IgD-negative memory B cell (primary cell): ENCODE data around the gene MCCC1. TPM values are rescaled to one million over a fixed set of nuclear protein-coding genes. Genes with fewer than 3 reads are reported as not detected.

Experiments
- H3K27ac Mint-ChIP-seq, 3 donors: one replicate each; pipeline ENCODE4 v1.8.0; 2020 to 2022; ENCODE audit warnings: mild to moderate bottlenecking in 3 of 3, mixed read lengths in 3 of 3, moderate library complexity in 1 of 3
- H3K27me3 Mint-ChIP-seq: one replicate; pipeline ENCODE4 v1.8.0; 2021; ENCODE audit warnings: mixed read lengths
- H3K36me3 Mint-ChIP-seq: one replicate; pipeline ENCODE4 v1.8.0; 2020; ENCODE audit warnings: mild to moderate bottlenecking, mixed read lengths
- H3K4me1 Mint-ChIP-seq, 3 donors: one replicate each; pipeline ENCODE4 v1.8.0; 2020 to 2022; ENCODE audit warnings: mixed read lengths in 3 of 3, mild to moderate bottlenecking in 1 of 3
- H3K4me3 Mint-ChIP-seq, 4 donors: one replicate each; pipeline ENCODE4 v1.8.0; 2020 to 2022; ENCODE audit warnings: mild to moderate bottlenecking in 4 of 4, mixed read lengths in 4 of 4, moderate library complexity in 3 of 4
- H3K9me3 Mint-ChIP-seq, 3 donors: one replicate each; pipeline ENCODE4 v1.8.0; 2020 to 2021; ENCODE audit warnings: mixed read lengths in 3 of 3, mild to moderate bottlenecking in 1 of 3
- polyA plus RNA-seq: library from polyadenylated mRNA; unstranded; fragments of 300-500 nt; fragmentation: Illumina TruSeq; gene quantifications from one replicate; pipeline ENCODE4 v1.2.3, GENCODE V29; 2021

MCCC1 gene
- polyA plus RNA-seq = 32.4 TPM

DNA sequence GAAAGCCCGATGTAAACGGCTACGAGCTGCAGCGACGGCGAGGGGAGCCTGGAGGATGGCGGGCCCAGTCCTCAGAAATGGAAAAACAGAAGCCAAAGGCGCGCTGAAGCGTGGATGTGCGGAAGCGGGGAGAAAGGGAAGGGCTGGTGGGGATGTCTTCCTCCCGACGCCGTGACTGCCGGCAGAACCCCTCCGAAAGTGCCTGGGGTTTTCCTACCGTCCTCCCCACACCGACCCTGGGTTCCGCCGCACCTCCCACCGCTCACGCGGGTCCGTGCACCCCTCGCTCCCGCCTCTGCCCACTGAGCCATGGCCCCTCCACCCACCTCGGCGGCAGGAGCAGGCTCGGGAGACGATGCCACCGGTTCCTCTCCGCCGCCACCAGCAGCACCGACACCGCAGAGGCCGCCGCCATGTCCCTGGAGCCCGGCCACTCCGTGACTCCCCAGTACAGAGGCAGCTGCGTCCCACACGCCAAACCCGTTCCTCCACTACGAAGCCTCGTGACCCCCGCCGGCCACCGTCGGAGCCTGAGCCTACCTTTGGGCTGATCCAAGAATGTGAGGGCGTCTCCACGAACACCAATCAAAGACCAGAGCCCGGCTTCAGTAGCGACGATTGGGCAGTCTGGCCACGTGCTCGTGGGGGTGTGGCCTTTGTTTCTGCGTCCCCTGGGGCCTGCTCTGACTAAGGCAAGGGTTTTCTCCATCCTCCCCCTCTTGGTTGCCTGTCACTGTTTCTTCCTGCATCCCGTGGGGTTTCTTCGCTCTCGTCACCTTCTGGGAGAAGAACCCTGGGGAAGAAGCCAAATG, at the start of gene MCCC1:
MCCC1 (minus strand) TSS at position 471 of the 812 bp plus-strand sequence; CDS start at position 415, 56 bp downstream.
- no peaks in the 10 kb centered on the region for H3K9me3 Mint-ChIP-seq
- H3K27me3 Mint-ChIP-seq = no peaks in the 10 kb centered on the region
- peaks cover 1% of the 10 kb centered on the region for H3K36me3 Mint-ChIP-seq
- H3K27ac Mint-ChIP-seq = peak within 1 kb of the TSS; percentile 76 to 98 (median 96)
- peak within 1 kb of the TSS; percentile 97 to 98 (median 97) for H3K4me3 Mint-ChIP-seq
- H3K4me1 Mint-ChIP-seq = peaks cover 11 to 35% (median 27%) of the 10 kb centered on the region in 3 donors

GRCh38 chr3:183148056-183148455, 48.8 kb upstream of the MCCC1 start:
- Mint-ChIP-seq H3K27me3 (peaks cover 68% of the 10 kb centered on the region), H3K4me1 (peaks cover 0 to 4% (median 0%) of the 10 kb centered on the region in 3 donors), H3K4me3 (no peak overlapping the region), H3K27ac (no peak overlapping the region), H3K36me3 (peaks cover 2% of the 10 kb centered on the region), H3K9me3 (peaks cover 0 to 3% (median 2%) of the 10 kb centered on the region in 3 donors)

DNA sequence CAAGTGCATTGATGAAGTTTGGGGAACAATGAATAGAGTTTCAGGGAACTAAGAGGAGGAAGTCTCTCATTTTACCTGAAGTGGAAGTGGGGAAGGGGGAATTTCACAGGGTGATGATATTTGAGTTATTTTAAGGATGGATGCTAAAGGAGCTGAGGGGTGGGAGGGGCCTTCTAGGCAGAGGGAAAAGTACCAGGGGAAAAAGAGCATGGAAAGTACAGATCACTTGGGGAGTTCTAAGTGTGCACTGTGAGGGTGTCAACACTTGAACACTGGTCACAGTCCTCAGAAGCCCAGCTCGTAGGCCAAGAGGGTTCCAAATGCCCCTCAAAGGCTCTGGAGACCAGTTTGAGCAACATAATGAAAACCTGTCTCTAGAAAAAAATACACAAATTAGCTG, 45.1 kb upstream of the MCCC1 start:
- Mint-ChIP-seq H3K4me1 (no peaks in the 10 kb centered on the region), H3K36me3 (peaks cover 2% of the 10 kb centered on the region), H3K4me3 (no peak overlapping the region), H3K27ac (no peak overlapping the region), H3K27me3 (peaks cover 58% of the 10 kb centered on the region), H3K9me3 (peaks cover 2 to 3% (median 2%) of the 10 kb centered on the region in 3 donors)

DNA sequence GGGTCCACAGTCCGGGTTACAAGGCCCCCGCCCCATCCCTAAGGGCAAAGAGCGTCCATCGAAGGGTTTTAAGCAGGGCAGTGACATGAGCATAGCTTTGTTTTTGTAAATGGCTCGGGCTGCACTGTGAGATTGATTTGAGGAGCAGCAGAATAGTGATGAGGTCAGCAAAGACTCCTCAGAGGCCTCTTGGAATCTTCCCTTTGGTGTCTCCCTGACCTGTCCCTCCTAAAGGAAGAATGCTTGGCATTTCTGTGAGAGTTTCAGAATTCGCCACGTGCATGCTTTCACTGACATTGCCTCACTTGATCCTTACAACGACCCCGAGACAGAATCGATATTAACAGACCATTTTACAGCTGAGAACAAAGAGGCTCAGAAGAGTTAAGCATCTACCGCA, 42.9 kb upstream of the MCCC1 start:
- peaks cover 56% of the 10 kb centered on the region for H3K27me3 Mint-ChIP-seq
- no peak overlapping the region for H3K4me3 Mint-ChIP-seq
- peaks cover 6% of the 10 kb centered on the region for H3K36me3 Mint-ChIP-seq
- H3K9me3 Mint-ChIP-seq = peaks cover 0 to 3% (median 2%) of the 10 kb centered on the region in 3 donors
- no peak overlapping the region for H3K27ac Mint-ChIP-seq
- H3K4me1 Mint-ChIP-seq = no peaks in the 10 kb centered on the region

GRCh38 chr3:183134844-183135243, 35.5 kb upstream of the MCCC1 start:
- Mint-ChIP-seq H3K27ac (no peak overlapping the region), H3K27me3 (peaks cover 49% of the 10 kb centered on the region), H3K4me3 (no peak overlapping the region), H3K36me3 (peaks cover 4% of the 10 kb centered on the region), H3K9me3 (peaks cover 0 to 5% (median 3%) of the 10 kb centered on the region in 3 donors), H3K4me1 (no peaks in the 10 kb centered on the region)

GRCh38 chr3:183132409-183132808, 33.1 kb upstream of the MCCC1 start:
- Mint-ChIP-seq H3K4me1 (peaks cover 0 to 3% (median 2%) of the 10 kb centered on the region in 3 donors), H3K9me3 (peaks cover 7 to 16% (median 12%) of the 10 kb centered on the region in 3 donors), H3K36me3 (peaks cover 1% of the 10 kb centered on the region), H3K4me3 (no peak overlapping the region), H3K27me3 (peaks cover 38% of the 10 kb centered on the region), H3K27ac (no peak overlapping the region)

DNA sequence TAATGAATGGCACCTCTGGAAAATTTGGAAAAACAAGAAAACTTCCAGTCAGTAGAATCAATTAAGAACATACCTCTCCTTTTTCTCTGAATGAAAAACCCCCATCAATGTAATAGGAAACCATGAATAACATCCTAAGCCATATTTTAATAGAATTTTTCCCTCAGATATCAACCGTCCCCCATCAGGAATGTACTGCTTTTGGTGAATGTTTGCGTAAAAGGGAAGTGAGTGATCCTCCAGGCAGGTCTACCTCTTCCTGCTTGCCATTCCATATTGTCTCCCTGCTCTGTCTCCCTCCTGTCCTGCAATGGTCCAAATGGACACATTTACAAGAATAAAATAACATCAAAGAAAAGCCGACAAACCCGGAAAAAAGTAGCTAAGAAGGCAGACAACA, 32.4 kb upstream of the MCCC1 start:
- Mint-ChIP-seq H3K27ac (no peak overlapping the region), H3K4me3 (peak overlapping the region in 1 of 4 donors; percentile 43), H3K36me3 (no peaks in the 10 kb centered on the region), H3K27me3 (peaks cover 40% of the 10 kb centered on the region), H3K4me1 (peaks cover 0 to 3% (median 2%) of the 10 kb centered on the region in 3 donors), H3K9me3 (peaks cover 7 to 16% (median 12%) of the 10 kb centered on the region in 3 donors)

- no peak overlapping the region for H3K4me3 Mint-ChIP-seq
- H3K36me3 Mint-ChIP-seq = no peaks in the 10 kb centered on the region
- H3K27ac Mint-ChIP-seq = no peak overlapping the region
- peaks cover 7 to 16% (median 12%) of the 10 kb centered on the region in 3 donors for H3K9me3 Mint-ChIP-seq
- peaks cover 0 to 3% (median 2%) of the 10 kb centered on the region in 3 donors for H3K4me1 Mint-ChIP-seq
- H3K27me3 Mint-ChIP-seq = peaks cover 38% of the 10 kb centered on the region
Measured at GRCh38 chr3:183131186-183131725, 32.0 kb upstream of the MCCC1 start.

GRCh38 chr3:183129243-183129642, 29.9 kb upstream of the MCCC1 start:
- H3K4me3 Mint-ChIP-seq = no peak overlapping the region
- H3K36me3 Mint-ChIP-seq = no peaks in the 10 kb centered on the region
- H3K27me3 Mint-ChIP-seq = peaks cover 27% of the 10 kb centered on the region
- no peak overlapping the region for H3K27ac Mint-ChIP-seq
- H3K4me1 Mint-ChIP-seq = peaks cover 0 to 3% (median 2%) of the 10 kb centered on the region in 3 donors
- H3K9me3 Mint-ChIP-seq = peaks cover 7 to 16% (median 12%) of the 10 kb centered on the region in 3 donors

DNA sequence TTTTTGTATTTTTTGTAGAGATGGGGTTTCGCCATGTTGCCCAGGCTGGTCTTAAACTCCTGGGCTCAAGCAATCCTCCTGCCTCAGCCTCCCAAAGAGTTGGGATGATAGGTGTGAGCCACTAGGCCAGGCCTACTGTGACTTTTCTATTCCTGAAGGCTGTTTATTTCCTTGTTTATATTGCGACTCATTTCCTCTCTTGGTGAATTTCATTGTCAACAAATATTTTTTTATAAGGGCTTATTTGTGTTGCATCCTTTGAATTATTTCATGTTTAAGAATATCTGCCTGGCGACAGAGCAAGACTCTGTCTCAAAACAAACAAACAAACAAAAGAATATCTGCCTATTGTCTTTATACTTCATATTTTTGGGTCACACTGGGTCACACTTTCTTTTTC, 29.4 kb upstream of the MCCC1 start:
- peaks cover 7 to 16% (median 12%) of the 10 kb centered on the region in 3 donors for H3K9me3 Mint-ChIP-seq
- no peaks in the 10 kb centered on the region for H3K36me3 Mint-ChIP-seq
- H3K4me1 Mint-ChIP-seq = peaks cover 0 to 3% (median 2%) of the 10 kb centered on the region in 3 donors
- no peak overlapping the region for H3K4me3 Mint-ChIP-seq
- H3K27me3 Mint-ChIP-seq = peaks cover 30% of the 10 kb centered on the region
- H3K27ac Mint-ChIP-seq = no peak overlapping the region

- peaks cover 0 to 3% (median 2%) of the 10 kb centered on the region in 3 donors for H3K4me1 Mint-ChIP-seq
- H3K36me3 Mint-ChIP-seq = no peaks in the 10 kb centered on the region
- peaks cover 25% of the 10 kb centered on the region for H3K27me3 Mint-ChIP-seq
- H3K9me3 Mint-ChIP-seq = peaks cover 2 to 3% (median 3%) of the 10 kb centered on the region in 3 donors
- H3K27ac Mint-ChIP-seq = no peak overlapping the region
- no peak overlapping the region for H3K4me3 Mint-ChIP-seq
Measured at GRCh38 chr3:183123891-183124290, 24.6 kb upstream of the MCCC1 start.

GRCh38 chr3:183122257-183122932, 23.1 kb upstream of the MCCC1 start:
- H3K4me3 Mint-ChIP-seq = no peak overlapping the region
- H3K27ac Mint-ChIP-seq = no peak overlapping the region
- no peaks in the 10 kb centered on the region for H3K4me1 Mint-ChIP-seq
- H3K36me3 Mint-ChIP-seq = no peaks in the 10 kb centered on the region
- H3K27me3 Mint-ChIP-seq = peaks cover 28% of the 10 kb centered on the region
- no peaks in the 10 kb centered on the region for H3K9me3 Mint-ChIP-seq

DNA sequence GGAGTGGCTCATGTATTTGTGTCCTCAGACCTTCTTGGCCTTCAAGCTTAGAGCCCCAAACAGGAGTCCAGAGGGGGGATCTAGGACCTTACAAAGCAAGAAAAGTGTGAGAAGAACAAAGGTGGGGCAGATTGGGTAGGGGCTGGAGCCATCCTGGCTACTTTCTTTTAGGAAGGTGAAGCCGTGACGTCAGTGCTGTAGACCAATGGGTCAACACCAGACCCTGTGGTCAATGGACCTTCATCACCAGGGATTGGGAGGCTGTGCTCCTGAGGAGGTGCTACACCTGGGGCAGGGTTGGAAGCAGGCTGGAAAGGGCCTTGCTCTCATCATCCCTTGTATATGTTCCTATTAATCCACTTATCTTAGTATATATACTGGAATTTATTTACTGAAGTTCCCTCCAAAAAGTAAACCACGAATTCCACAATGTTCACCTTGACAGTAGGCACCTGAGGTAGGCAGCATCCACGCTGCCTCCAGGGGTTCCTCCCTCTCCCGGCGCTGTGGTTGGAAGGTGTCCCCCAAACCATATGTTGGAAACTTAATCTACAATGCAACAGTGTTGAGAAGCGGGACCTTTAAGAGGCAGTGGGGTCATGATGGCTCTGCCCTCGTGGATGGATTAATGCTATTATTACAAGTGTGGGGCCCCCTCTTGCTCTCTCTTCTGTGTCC, 21.4 kb upstream of the MCCC1 start:
- H3K27ac Mint-ChIP-seq = no peak overlapping the region
- peaks cover 0 to 3% (median 0%) of the 10 kb centered on the region in 3 donors for H3K4me1 Mint-ChIP-seq
- H3K27me3 Mint-ChIP-seq = peaks cover 27% of the 10 kb centered on the region
- no peaks in the 10 kb centered on the region for H3K36me3 Mint-ChIP-seq
- H3K9me3 Mint-ChIP-seq = no peaks in the 10 kb centered on the region
- no peak overlapping the region for H3K4me3 Mint-ChIP-seq

DNA sequence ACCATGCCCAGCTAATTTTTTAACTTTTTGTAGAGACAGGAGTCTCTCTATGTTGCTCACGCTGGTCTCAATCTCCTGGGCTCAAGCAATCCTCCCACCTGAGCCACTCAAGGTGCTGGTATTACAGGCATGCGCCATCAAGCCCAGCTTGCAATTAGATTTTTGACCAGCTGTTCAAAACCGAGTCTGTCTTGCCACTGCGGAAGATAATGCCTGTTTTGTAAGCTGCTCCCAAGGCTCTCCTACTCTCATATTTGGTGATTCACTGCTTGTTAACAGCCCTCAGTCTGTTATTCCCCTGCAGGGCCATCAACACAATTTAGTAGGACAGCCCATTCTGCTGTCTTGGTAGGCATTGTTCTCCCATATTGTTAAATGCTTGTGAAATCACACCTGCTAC, 17.8 kb upstream of the MCCC1 start:
- H3K27ac Mint-ChIP-seq = peak overlapping the region in 2 of 3 donors; percentile 64 to 82
- peaks cover 16 to 20% (median 19%) of the 10 kb centered on the region in 3 donors for H3K4me1 Mint-ChIP-seq
- peaks cover 22% of the 10 kb centered on the region for H3K27me3 Mint-ChIP-seq
- H3K4me3 Mint-ChIP-seq = peak overlapping the region in 1 of 4 donors; percentile 73
- peaks cover 0 to 5% (median 3%) of the 10 kb centered on the region in 3 donors for H3K9me3 Mint-ChIP-seq
- H3K36me3 Mint-ChIP-seq = peaks cover 1% of the 10 kb centered on the region
